HG03159 (cell line): ENCODE results near the gene ARHGEF25.
A peak's percentile ranks its signal among the peaks of the same experiment; 100 is the strongest.
"Not testable (repeated sequence)": the region's sequence is repeated elsewhere in the genome, so short reads cannot be mapped to it uniquely, and the experiment has no call there.

ENCODE experiments used
- ATAC-seq: cut with Tn5 transposase; IDR thresholded peaks from one replicate; pipeline ENCODE4 v1.9.1; 2021; ENCODE audit warnings: mild to moderate bottlenecking, moderate library complexity; ENCODE audit not compliant: unreplicated experiment

Gene ARHGEF25

GRCh38 chr12:57632958-57633840, 22.0 kb downstream of the ARHGEF25 start, which contains the start of gene B4GALNT1:
Gene B4GALNT1, minus strand, starts transcription at chr12:57633201. Its CDS starts 1,069 bp downstream, at chr12:57632132.
- peak; percentile 77 for ATAC-seq

- not testable (repeated sequence) for ATAC-seq
Observed at GRCh38 chr12:57636731-57637130, 25.5 kb downstream of the ARHGEF25 start.

GRCh38 chr12:57637364-57637763, 26.1 kb downstream of the ARHGEF25 start:
- no peak for ATAC-seq

GRCh38 chr12:57638096-57638495, 26.9 kb downstream of the ARHGEF25 start:
- ATAC-seq = no peak

- ATAC-seq = no peak
Observed at GRCh38 chr12:57640175-57641042, 29.2 kb downstream of the ARHGEF25 start.

- no peak for ATAC-seq
Observed at GRCh38 chr12:57641699-57642442, 30.6 kb downstream of the ARHGEF25 start.

GRCh38 chr12:57645990-57646658, 34.9 kb downstream of the ARHGEF25 start:
- not testable (repeated sequence) for ATAC-seq

GRCh38 chr12:57646659-57647049, 35.4 kb downstream of the ARHGEF25 start:
- ATAC-seq = not testable (repeated sequence)

GRCh38 chr12:57654042-57654441, 42.8 kb downstream of the ARHGEF25 start:
- no peak for ATAC-seq

GRCh38 chr12:57655541-57656240, 44.5 kb downstream of the ARHGEF25 start:
- ATAC-seq = no peak

- not testable (repeated sequence) for ATAC-seq
Observed at GRCh38 chr12:57656408-57656807, 45.2 kb downstream of the ARHGEF25 start.

- no peak for ATAC-seq
Observed at GRCh38 chr12:57657744-57658143, 46.5 kb downstream of the ARHGEF25 start.

- no peak for ATAC-seq
Observed at GRCh38 chr12:57658890-57659289, 47.7 kb downstream of the ARHGEF25 start.

- ATAC-seq = no peak
Observed at GRCh38 chr12:57661376-57661775, 50.1 kb downstream of the ARHGEF25 start.

- ATAC-seq = not testable (repeated sequence)
Observed at GRCh38 chr12:57665066-57665820, 54.0 kb downstream of the ARHGEF25 start.
